ENCODE results near the gene ALDH1A3. TPM values are rescaled to one million over a fixed set of nuclear protein-coding genes. Genes with fewer than 3 reads are reported as not detected.

The ALDH1A3 gene
- total and polyA plus RNA-seq, 2 donors (not counting 1 experiment from before 2014, with no cell fraction given), result 4.2 to 32.5 TPM

GRCh38 chr15:100958326-100959065, 78.9 kb downstream of the ALDH1A3 start:
- no peak overlapping the region for H2AFZ ChIP-seq (ENCODE audit: low read length)
- H3K4me1 ChIP-seq (ENCODE audit: control insufficient read depth, extremely low read depth, insufficient read depth, low read length), result no peaks in the 10 kb centered on the region
- no peak overlapping the region for H3K4me3 ChIP-seq (replicated peaks in 1 of 4; ENCODE audit: control extremely low read depth in 1 of 4, insufficient read depth in 1 of 4, low read depth in 3 of 4, low read length in 4 of 4)
- H3K79me2 ChIP-seq (ENCODE audit: control insufficient read depth, insufficient read depth, low read length), result no peaks in the 10 kb centered on the region
- H4K20me1 ChIP-seq (ENCODE audit: control insufficient read depth, extremely low read depth, insufficient read depth, low read length), result no peaks in the 10 kb centered on the region
- H3K36me3 ChIP-seq (ENCODE audit: control insufficient read depth, insufficient read depth, low read length), result no peaks in the 10 kb centered on the region
- H3K4me2 ChIP-seq (ENCODE audit: extremely low read depth, insufficient read depth, low read length), result peak overlapping the region; percentile 67
- no peaks in the 10 kb centered on the region for H3K9me3 ChIP-seq (ENCODE audit: control insufficient read depth, insufficient read depth, low read depth, low read length)
- TF ChIP-seq, protein P1, sequence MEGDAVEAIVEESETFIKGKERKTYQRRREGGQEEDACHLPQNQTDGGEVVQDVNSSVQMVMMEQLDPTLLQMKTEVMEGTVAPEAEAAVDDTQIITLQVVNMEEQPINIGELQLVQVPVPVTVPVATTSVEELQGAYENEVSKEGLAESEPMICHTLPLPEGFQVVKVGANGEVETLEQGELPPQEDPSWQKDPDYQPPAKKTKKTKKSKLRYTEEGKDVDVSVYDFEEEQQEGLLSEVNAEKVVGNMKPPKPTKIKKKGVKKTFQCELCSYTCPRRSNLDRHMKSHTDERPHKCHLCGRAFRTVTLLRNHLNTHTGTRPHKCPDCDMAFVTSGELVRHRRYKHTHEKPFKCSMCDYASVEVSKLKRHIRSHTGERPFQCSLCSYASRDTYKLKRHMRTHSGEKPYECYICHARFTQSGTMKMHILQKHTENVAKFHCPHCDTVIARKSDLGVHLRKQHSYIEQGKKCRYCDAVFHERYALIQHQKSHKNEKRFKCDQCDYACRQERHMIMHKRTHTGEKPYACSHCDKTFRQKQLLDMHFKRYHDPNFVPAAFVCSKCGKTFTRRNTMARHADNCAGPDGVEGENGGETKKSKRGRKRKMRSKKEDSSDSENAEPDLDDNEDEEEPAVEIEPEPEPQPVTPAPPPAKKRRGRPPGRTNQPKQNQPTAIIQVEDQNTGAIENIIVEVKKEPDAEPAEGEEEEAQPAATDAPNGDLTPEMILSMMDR (conservative IDR thresholded peaks at IDR 0.05 in 1 of 2, IDR thresholded peaks at IDR 0.05 in 1 of 2; ENCODE audit: low read depth in 1 of 2, low read length in 2 of 2), result no peak
- no peak for TF ChIP-seq EZH2 (IDR thresholded peaks at IDR 0.05; ENCODE audit: low read length, missing control alignments)
- DNase-seq (ENCODE audit: low read depth in 2 of 2), result peak; percentile 37 to 81
- no peaks in the 10 kb centered on the region for H3K27me3 ChIP-seq (ENCODE audit: control insufficient read depth, insufficient read depth, low read length)
- no peak overlapping the region for H3K9ac ChIP-seq (ENCODE audit: insufficient read depth, low read length)
- peak overlapping the region; percentile 70 for H3K27ac ChIP-seq (ENCODE audit: insufficient read depth, low read length)

- H3K4me3 ChIP-seq (replicated peaks in 1 of 4; ENCODE audit: control extremely low read depth in 1 of 4, insufficient read depth in 1 of 4, low read depth in 3 of 4, low read length in 4 of 4), result no peak overlapping the region
- H3K27ac ChIP-seq (ENCODE audit: insufficient read depth, low read length), result no peak overlapping the region
- DNase-seq (ENCODE audit: low read depth in 2 of 2), result peak in 1 of 2 donors; percentile 19
- H3K27me3 ChIP-seq (ENCODE audit: control insufficient read depth, insufficient read depth, low read length), result no peaks in the 10 kb centered on the region
- H3K36me3 ChIP-seq (ENCODE audit: control insufficient read depth, insufficient read depth, low read length), result no peaks in the 10 kb centered on the region
- no peaks in the 10 kb centered on the region for H4K20me1 ChIP-seq (ENCODE audit: control insufficient read depth, extremely low read depth, insufficient read depth, low read length)
- H3K4me1 ChIP-seq (ENCODE audit: control insufficient read depth, extremely low read depth, insufficient read depth, low read length), result no peaks in the 10 kb centered on the region
- H3K9me3 ChIP-seq (ENCODE audit: control insufficient read depth, insufficient read depth, low read depth, low read length), result no peaks in the 10 kb centered on the region
- no peak overlapping the region for H3K9ac ChIP-seq (ENCODE audit: insufficient read depth, low read length)
- no peak for TF ChIP-seq EZH2 (IDR thresholded peaks at IDR 0.05; ENCODE audit: low read length, missing control alignments)
- H3K79me2 ChIP-seq (ENCODE audit: control insufficient read depth, insufficient read depth, low read length), result no peaks in the 10 kb centered on the region
- peak overlapping the region; percentile 67 for H3K4me2 ChIP-seq (ENCODE audit: extremely low read depth, insufficient read depth, low read length)
- H2AFZ ChIP-seq (ENCODE audit: low read length), result no peak overlapping the region
Measured at GRCh38 chr15:100959066-100960050, 79.7 kb downstream of the ALDH1A3 start.

Other genes starting within 250 kb of the ALDH1A3 start
- gene LRRK1, start 39.5 kb downstream of the ALDH1A3 start, total RNA-seq, result 8.7 and 12.2 TPM in 2 replicates
- gene LRRK1, start 39.5 kb downstream of the ALDH1A3 start, polyA plus RNA-seq, result 3.8 and 6.6 TPM in 2 replicates